SJSA1 (cell line): ENCODE data around the gene AGPAT3. TPM values are rescaled to one million over a fixed set of nuclear protein-coding genes. Genes with fewer than 3 reads are reported as not detected.
A peak's percentile ranks its signal among the peaks of the same experiment; 100 is the strongest.
"Not testable (repeated sequence)": the region's sequence is repeated elsewhere in the genome, so short reads cannot be mapped to it uniquely, and the experiment has no call there.

ENCODE experiments used
- DNase-seq, 2 experiments: peaks; one replicate each; pipeline ENCODE4 v3.0.0-alpha.2; 2015 to 2020; ENCODE audit warnings: low spot score in 2 of 2, low read depth in 1 of 2
- H3K27ac ChIP-seq: fragments of 250-450 bp; sonication (Bioruptor Pico); 2 replicates; pipeline ENCODE4 v1.5.1; 2020; ENCODE audit warnings: mild to moderate bottlenecking, moderate library complexity
- H3K27me3 ChIP-seq: fragments of 250-450 bp; sonication (Bioruptor Pico); replicated peaks from 2 replicates; pipeline ENCODE4 v1.5.1; 2020; ENCODE audit warnings: mild to moderate bottlenecking, moderate library complexity
- H3K36me3 ChIP-seq: fragments of 250-450 bp; sonication (Bioruptor Pico); 2 replicates; pipeline ENCODE4 v1.5.1; 2020; ENCODE audit warnings: mild to moderate bottlenecking
- H3K4me1 ChIP-seq: fragments of 250-450 bp; sonication (Bioruptor Pico); replicated peaks from 2 replicates; pipeline ENCODE4 v1.6.1; 2021; ENCODE audit warnings: mild to moderate bottlenecking
- H3K4me3 ChIP-seq: fragments of 250-450 bp; sonication (Bioruptor Pico); 2 replicates; pipeline ENCODE4 v1.5.1; 2020; ENCODE audit warnings: mild to moderate bottlenecking
- H3K9me3 ChIP-seq: fragments of 250-450 bp; sonication (Bioruptor Pico); replicated peaks from 2 replicates; pipeline ENCODE4 v1.5.1; 2020; ENCODE audit warnings: mild to moderate bottlenecking
- total RNA-seq: library from RNA; depleted of rRNA; stranded (reverse); fragments of >200 nt; shearing (Covaris generic); gene quantifications from 2 replicates; pipeline ENCODE4 v1.2.3, GENCODE V29; 2014; rRNA removed

AGPAT3 gene, protein sequence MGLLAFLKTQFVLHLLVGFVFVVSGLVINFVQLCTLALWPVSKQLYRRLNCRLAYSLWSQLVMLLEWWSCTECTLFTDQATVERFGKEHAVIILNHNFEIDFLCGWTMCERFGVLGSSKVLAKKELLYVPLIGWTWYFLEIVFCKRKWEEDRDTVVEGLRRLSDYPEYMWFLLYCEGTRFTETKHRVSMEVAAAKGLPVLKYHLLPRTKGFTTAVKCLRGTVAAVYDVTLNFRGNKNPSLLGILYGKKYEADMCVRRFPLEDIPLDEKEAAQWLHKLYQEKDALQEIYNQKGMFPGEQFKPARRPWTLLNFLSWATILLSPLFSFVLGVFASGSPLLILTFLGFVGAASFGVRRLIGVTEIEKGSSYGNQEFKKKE
- total RNA-seq: 43.5 and 66.9 TPM in 2 replicates

DNA sequence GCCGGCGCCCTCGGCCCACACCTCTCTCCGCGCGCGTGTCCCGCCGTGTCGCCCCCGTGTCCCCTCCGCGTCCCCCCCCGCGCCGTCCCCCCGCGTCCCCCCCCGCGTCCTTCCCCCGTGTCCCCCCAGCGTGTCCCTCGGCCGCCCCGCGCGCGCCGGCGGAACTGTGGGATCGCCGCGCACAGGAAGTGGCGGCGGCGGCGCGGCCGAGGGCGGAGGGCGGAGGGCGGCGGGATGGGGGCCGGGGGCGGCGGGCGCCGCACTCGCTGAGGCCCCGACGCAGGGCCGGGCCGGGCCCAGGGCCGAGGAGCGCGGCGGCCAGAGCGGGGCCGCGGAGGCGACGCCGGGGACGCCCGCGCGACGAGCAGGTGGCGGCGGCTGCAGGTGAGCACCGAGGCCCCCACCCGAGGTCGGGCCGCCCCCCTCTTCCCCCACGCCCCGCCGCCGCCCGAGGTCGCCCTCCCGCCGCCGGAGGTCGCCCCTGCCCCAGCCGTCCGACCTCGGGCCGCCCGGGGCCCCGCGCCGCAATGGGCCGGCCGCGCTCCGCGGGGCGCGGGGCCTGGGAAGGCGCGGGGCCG lies at the start of gene AGPAT3:
Gene AGPAT3, plus strand, starts transcription at position 262 of the 578 bp plus-strand sequence. CDS start 94,459 bp downstream, outside the sequence.
- peak within 1 kb of the TSS; percentile 88 for H3K27ac ChIP-seq
- peaks cover 48% of the 10 kb centered on the region for H3K4me1 ChIP-seq
- H3K4me3 ChIP-seq: peak within 1 kb of the TSS; percentile 95
- H3K36me3 ChIP-seq: peaks cover 44% of the 10 kb centered on the region
- no peaks in the 10 kb centered on the region for H3K9me3 ChIP-seq
- no peak for DNase-seq
- H3K27me3 ChIP-seq: no peaks in the 10 kb centered on the region

DNA sequence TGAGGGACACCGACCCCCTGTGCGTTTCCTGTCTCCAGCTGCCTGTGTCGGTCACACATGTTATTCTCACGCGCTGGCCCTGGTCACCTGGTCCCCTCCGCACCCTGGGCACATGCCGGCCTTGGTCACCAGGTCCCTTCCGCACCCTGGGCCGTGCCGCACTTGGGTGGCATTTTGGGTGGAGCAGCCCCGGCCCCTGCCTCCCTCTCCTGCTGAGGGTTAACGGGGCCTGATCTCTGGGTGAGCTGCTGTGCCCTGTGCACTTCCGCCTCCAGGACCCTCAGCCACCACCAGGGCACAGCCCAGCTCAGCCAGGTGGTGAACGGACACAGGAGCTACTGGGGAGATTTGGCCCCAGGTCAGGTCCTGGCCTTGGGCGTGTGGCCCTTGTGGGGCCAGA lies 49.0 kb upstream of the AGPAT3 start:
- DNase-seq: no peak
- H3K4me1 ChIP-seq: peaks cover 28% of the 10 kb centered on the region

DNA sequence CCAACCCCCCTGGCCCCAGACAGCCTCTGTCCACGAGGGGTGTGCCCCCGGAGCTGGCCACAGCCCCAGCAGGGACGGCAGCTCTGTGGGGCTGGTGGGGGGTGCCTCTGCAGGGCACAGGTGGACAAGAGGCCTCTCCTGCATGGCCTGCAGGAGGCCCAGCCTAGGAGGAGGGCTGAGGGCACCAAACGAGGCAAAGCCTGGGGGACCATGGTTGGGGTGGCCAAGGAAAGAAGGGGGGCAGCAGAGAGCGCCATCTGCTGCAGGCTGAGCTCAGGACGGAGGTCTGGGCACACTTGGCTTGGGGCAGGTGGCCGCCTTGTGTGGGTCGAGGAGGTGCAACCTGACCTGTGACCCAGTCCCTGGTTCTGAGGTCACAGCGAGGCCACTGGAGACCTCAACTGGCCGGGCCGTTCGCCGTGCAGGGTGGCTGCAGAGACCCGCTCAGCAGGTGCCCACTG lies 48.4 kb upstream of the AGPAT3 start:
- no peak for DNase-seq
- no peaks in the 10 kb centered on the region for H3K36me3 ChIP-seq
- H3K27me3 ChIP-seq: no peaks in the 10 kb centered on the region
- no peak overlapping the region for H3K27ac ChIP-seq
- H3K4me1 ChIP-seq: peaks cover 21% of the 10 kb centered on the region
- H3K9me3 ChIP-seq: no peaks in the 10 kb centered on the region
- H3K4me3 ChIP-seq: no peak overlapping the region

More for the DNA sequence above, 49.0 kb upstream of the AGPAT3 start:
- Histone ChIP-seq H3K36me3 (no peaks in the 10 kb centered on the region), H3K4me3 (no peak overlapping the region), H3K27ac (no peak overlapping the region), H3K9me3 (no peaks in the 10 kb centered on the region), H3K27me3 (no peaks in the 10 kb centered on the region)

DNA sequence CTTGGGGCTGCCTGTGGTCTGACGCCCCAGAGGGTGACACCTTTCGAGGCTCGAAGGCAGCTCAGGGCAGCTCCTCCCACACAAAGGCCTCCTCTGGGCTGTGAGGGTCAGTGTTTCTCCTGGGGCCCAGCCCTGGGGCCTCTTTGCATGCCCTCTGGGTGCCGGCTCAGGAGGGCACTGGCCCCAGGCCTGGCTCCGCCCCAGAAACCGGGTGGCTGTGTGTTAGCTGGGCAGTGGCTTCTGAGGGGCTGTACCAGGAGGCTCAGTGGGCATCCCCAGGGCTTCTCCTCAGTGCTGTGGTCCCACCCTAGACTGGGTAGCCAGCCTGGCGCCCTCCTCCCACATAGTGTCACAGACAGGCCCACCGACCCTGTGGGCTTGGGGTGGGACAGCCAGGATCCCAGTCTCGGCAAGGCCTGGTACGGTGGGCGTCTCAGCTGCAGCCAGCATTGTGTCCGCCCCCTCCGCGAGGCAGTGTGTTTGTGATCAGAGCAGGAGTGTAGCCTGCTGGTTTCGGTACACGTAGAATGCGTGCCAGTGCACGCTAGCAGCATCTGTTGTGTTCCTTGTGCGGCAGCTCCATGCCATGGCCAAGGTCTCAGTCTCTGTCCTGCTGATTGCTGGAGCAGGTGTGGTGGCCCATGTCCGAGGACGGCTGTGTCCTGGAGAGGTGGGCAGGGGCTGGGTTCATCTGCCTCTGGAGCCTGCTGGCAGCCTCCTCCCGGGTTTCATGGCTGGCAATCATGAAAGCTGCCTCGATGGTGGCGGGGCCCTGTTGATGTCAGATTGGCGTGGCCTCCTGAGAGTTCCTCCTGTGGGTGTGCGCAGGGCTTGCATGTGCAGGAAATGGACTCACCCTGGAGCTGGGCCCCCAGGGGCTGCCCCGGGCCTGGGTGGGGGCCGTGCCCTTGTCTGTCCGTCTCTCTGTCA lies 47.6 kb upstream of the AGPAT3 start:
- no peak for DNase-seq
- H3K27me3 ChIP-seq: no peaks in the 10 kb centered on the region
- H3K4me3 ChIP-seq: no peak overlapping the region
- no peaks in the 10 kb centered on the region for H3K36me3 ChIP-seq
- H3K4me1 ChIP-seq: peaks cover 14% of the 10 kb centered on the region
- H3K27ac ChIP-seq: no peak overlapping the region
- H3K9me3 ChIP-seq: no peaks in the 10 kb centered on the region

DNA sequence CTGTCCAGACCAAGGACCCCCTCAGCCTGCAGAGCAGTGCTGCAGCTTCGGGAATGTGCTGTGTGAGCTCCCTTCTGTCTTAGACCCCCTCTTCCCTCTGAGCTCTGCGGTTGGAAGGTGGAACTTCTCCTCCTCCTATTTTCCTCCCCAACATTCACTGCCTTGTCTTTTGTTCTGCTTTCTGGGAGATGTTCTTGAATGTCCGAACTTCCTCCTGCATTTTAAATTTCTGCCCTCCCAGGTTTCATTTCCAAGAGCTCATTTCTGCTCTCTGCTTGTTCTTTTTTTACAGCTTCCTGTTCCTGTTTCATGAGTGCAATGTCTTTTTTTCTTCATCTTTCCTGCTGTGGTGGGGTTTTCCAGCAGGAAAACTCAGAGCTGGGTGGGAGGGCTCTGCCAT lies 46.3 kb upstream of the AGPAT3 start:
- Histone ChIP-seq H3K4me1 (peaks cover 7% of the 10 kb centered on the region; the same call in 1 of the 2 replicates), H3K36me3 (no peaks in the 10 kb centered on the region), H3K9me3 (no peaks in the 10 kb centered on the region), H3K27me3 (no peaks in the 10 kb centered on the region), H3K4me3 (no peak overlapping the region), H3K27ac (no peak overlapping the region)
- DNase-seq: no peak

DNA sequence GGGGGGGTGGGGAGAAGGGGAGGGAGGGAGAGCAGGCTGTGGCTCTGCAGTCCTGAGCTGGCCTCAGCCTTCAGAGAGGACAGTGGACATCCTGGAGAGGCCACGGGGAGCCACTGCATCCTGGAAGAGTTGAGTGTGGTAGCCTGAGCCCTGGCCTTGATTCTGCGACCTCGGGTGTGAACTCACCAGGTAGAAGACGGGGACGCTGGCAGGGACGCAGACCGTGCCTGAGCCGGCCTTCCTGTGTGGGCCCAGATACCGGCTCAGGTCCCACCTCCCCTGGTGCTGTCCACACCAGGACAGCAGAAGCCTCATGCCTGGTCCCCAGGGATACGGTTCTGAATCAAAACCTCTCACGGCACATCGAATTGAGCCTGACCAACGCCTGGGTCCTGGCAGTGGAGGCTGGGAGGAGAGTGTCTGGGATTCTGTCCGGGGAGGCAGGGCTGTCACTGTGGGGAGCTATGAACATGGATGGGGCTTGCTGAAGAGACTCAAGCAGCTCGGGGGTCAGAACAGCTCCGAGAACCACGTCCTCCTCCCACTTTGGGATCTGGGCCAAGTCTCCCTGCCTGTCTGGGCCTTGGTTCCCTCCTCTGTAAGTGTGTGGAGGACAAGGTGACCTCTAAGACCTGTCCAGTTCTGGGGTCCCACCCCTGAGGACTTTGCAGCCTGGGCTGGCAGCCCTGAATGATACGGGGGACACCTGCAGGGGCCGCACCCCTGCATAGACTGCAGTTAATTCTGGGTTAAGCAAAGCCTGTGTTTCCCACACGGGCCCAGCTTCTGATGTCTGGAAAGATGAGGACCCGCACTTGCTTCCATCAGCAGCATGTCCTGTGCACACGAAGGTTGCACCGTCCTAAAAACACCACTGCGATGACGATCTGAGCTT lies 45.3 kb upstream of the AGPAT3 start:
- Histone ChIP-seq H3K27me3 (no peaks in the 10 kb centered on the region), H3K27ac (no peak overlapping the region), H3K4me1 (peaks cover 16% of the 10 kb centered on the region)

DNA sequence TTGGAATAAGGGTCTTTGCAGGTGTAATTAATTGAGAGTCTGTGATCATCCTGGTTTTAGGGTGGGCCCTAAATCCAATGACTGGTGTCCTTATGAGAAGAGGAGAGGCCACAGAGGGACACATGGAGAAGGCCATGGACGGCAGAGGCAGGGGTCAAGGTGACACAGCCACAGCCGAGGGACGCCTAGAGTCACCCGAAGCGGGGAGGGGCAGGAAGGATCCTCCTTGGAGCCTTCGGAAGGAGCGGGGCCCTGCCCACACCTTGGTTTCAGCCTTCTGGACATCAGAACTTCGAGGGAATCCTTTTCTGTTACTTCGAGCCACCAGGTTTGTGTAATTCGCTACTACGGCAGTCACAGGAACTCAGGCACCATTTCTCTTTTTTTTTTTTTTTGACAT lies 44.6 kb upstream of the AGPAT3 start:
- DNase-seq: no peak
- Histone ChIP-seq H3K9me3 (no peaks in the 10 kb centered on the region), H3K27ac (no peak overlapping the region), H3K4me1 (peaks cover 21% of the 10 kb centered on the region), H3K36me3 (no peaks in the 10 kb centered on the region), H3K4me3 (no peak overlapping the region), H3K27me3 (no peaks in the 10 kb centered on the region)

More for the DNA sequence above, 45.3 kb upstream of the AGPAT3 start:
- H3K4me3 ChIP-seq: no peak overlapping the region
- H3K9me3 ChIP-seq: no peaks in the 10 kb centered on the region
- H3K36me3 ChIP-seq: no peaks in the 10 kb centered on the region
- DNase-seq: no peak

DNA sequence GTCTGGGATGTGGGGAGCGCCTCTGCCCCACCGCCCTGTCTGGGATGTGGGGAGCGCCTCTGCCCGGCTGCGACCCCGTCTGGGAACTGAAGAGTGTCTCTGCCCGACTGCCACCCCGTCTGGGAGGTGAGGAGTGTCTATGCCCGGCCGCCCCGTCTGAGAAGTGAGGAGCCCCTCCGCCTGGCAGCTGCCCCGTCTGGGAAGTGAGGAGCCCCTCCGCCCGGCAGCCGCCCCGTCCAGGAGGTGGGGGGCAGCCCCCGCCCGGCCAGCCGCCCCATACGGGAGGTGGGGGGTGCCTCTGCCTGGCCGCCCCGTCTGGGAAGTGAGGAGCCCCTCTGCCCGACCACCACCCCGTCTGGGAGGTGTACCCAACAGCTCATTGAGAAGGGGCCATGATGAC lies 42.9 kb upstream of the AGPAT3 start:
- not testable (repeated sequence) for H3K27me3 ChIP-seq, H3K27ac ChIP-seq, H3K9me3 ChIP-seq, DNase-seq, H3K36me3 ChIP-seq, H3K4me3 ChIP-seq
- peaks cover 34% of the 10 kb centered on the region for H3K4me1 ChIP-seq

DNA sequence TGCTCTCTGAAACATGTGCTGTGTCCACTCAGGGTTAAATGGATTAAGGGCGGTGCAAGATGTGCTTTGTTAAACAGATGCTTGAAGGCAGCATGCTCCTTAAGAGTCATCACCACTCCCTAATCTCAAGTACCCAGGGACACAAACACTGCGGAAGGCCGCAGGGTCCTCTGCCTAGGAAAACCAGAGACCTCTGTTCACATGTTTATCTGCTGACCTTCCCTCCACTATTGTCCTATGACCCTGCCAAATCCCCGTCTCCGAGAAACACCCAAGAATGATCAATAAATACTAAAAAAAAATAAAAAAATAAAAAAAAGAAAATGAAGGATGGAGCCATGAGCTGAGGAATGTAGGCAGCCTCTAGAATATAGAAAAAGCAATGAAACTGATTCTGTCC lies 42.3 kb upstream of the AGPAT3 start:
- H3K9me3 ChIP-seq, H3K4me3 ChIP-seq, H3K27me3 ChIP-seq, DNase-seq, H3K36me3 ChIP-seq, H3K27ac ChIP-seq: not testable (repeated sequence)
- H3K4me1 ChIP-seq: peaks cover 39% of the 10 kb centered on the region

DNA sequence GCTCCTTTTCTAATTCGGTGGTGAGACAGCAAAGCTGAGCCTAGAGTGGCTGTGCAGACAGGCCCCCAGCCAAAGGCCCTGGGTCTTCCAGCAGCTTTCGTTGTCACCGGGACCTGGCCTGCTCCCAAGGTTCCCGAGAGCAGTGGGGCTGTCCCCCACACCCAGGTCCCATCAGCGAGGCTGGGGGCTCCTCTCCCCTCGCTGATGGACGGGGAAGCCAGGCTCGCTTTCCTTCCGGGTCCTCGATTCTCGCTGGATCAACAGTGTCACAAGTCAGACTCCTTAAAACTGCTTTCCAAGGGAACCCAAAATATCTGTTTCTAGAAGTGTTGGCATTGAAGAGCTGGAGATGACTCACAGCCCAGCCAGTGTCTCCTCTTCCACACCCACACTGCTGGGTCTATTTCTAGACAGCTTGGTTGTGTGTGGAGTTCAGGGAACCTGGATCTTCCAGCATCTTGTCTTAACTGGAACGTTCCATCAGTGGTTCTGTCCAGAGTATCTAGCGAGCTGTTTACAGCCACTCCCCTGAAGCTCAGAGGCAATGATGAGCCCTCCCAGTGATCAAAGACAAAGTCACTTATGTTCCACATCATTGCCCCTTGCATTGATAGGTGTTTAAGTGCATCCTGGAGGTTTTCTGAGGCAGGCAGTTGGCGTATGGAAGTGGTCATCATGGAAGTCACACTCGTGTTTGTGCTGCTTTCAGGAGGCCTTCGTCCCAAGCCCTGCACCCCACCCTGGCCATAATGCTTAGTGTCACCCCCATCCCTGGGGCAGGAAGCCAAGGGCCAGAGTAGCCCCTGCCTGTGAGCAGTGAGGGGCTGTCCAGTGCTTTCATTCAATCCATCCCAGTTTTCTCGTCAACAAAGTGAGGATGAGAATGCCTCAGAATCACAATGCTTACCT lies 40.4 kb upstream of the AGPAT3 start:
- no peak overlapping the region for H3K4me3 ChIP-seq
- H3K4me1 ChIP-seq: peaks cover 48% of the 10 kb centered on the region
- no peaks in the 10 kb centered on the region for H3K27me3 ChIP-seq
- H3K36me3 ChIP-seq: no peaks in the 10 kb centered on the region; the same call in 1 of the 2 replicates
- peak in 1 of 2 experiments; percentile 29 for DNase-seq
- no peak overlapping the region for H3K27ac ChIP-seq
- H3K9me3 ChIP-seq: no peaks in the 10 kb centered on the region

DNA sequence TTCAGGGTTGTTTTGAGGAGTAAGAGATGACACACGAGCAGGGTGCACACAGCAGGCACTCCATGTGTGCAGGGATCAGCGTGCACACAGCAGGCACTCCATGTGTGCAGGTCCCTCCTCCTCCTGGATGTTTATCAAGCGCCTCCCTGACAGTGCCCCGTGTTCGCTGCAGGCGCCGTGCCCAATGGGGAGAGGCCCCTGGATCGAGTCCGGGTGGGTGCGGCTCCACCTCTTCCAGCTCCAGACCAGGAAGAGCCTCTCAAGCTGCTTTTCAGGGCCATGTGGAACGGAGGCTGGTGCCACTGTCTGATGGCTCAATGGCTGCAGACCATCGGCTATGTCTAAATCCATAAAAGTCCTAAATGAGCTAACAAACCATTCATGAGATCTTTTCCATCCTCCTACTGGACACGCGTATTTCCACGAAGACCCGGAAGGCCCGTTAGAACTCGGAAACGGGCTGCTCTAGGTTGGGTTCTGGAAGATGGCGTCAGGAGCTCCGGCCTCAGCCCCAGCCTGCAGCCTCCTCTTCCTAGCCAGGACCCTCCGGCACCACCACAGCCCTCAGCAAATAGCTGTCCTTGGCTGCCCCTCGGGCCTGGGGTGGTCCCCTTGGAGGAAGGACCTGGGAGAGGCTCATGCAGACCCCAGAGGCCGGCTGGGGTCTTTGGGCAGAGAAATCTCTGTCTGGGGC lies 39.6 kb upstream of the AGPAT3 start:
- Histone ChIP-seq H3K4me3 (no peak overlapping the region), H3K27ac (no peak overlapping the region), H3K36me3 (no peaks in the 10 kb centered on the region; the same call in 1 of the 2 replicates), H3K27me3 (no peaks in the 10 kb centered on the region), H3K9me3 (no peaks in the 10 kb centered on the region), H3K4me1 (peaks cover 54% of the 10 kb centered on the region)
- DNase-seq: no peak
